Adrenal gland (tissue), 12 donors: ENCODE results near the gene LAT. TPM values are rescaled to one million over a fixed set of nuclear protein-coding genes. Genes with fewer than 3 reads are reported as not detected.

Experiments used
- DNase-seq, 7 donors: peaks; one replicate each; pipeline ENCODE4 v3.0.0-alpha.2; 2019 to 2020
- H3K27ac ChIP-seq, 5 donors: fragments of 200-600 bp; sonication (generic) in 4 of 5; 1 replicate in 3 of 5; 2 replicates in 2 of 5; pipeline versions ENCODE4 v1.5.1 to v1.8.0; 2016 to 2020; ENCODE audit warnings: mild to moderate bottlenecking in 1 of 5
- H3K27me3 ChIP-seq: fragments of 200-600 bp; 2 replicates; pipeline ENCODE4 v1.8.0; 2021
- H3K36me3 ChIP-seq, 2 donors: fragments of 200-600 bp; replicated peaks in 1 of 2; 1 replicate in 1 of 2; 2 replicates in 1 of 2; pipeline versions ENCODE4 v1.5.1 to v1.8.0; 2018 to 2022
- H3K4me1 ChIP-seq, 2 donors: fragments of 200-600 bp; replicated peaks in 1 of 2; 1 replicate in 1 of 2; 2 replicates in 1 of 2; pipeline versions ENCODE4 v1.5.1 to v1.8.0; 2018 to 2021
- H3K4me3 ChIP-seq, 4 donors: fragments of 200-600 bp; sonication (generic) in 3 of 4; one replicate each; pipeline ENCODE4 v1.5.1; 2016 to 2018
- H3K9me3 ChIP-seq, 3 donors: fragments of 200-600 bp; sonication (generic) in 1 of 3; replicated peaks in 1 of 3; 1 replicate in 2 of 3; 2 replicates in 1 of 3; pipeline versions ENCODE4 v1.5.1 to v1.8.0; 2016 to 2021
- CTCF ChIP-seq, 6 experiments: fragments of 450-650 bp in 4 of 6; fragments of 200-600 bp in 2 of 6; sonication (generic) in 1 of 6; IDR thresholded peaks; 1 replicate in 5 of 6; 2 replicates in 1 of 6; pipeline versions ENCODE4 v1.5.1 to v1.8.0; 2016 to 2021; ENCODE audit warnings: antibody characterized with exemption in 6 of 6, mild to moderate bottlenecking in 2 of 6, moderate library complexity in 1 of 6
- POLR2A ChIP-seq, 2 donors: fragments of 450-650 bp; IDR thresholded peaks; one replicate each; pipeline ENCODE4 v1.6.1; 2017; ENCODE audit warnings: antibody characterized with exemption in 2 of 2, mild to moderate bottlenecking in 2 of 2, moderate library complexity in 1 of 2
- WGBS, 4 donors: extraction: QIAGEN DNeasy Blood & Tissue Kit in 2 of 4; methylation state at CpG; one replicate each; pipeline versions ENCODE4 v1.1.5 to v1.1.7; 2013 to 2017; 5-methylcytosine and 5-hydroxymethylcytosine counted together
- intact Hi-C, 2 donors: fragments of 100-400 bp; cut with DNase I; formaldehyde crosslinking; loops; one replicate each; pipeline versions ENCODE4 v1.14.1 to v1.15.0; 2022 to 2023
- polyA plus RNA-seq, 3 donors: library from polyadenylated mRNA; stranded (reverse); fragments of 200-250 nt in 2 of 3; fragments of 350-450 nt in 1 of 3; fragmentation: Illumina TruSeq in 1 of 3; extraction: RNeasy Lipid Tissue Mini Kit (QIAGEN cat#74804) in 1 of 3; gene quantifications; one replicate each; pipeline ENCODE4 v1.2.3, GENCODE V29; 2013 to 2014
- total RNA-seq, 9 donors: library from RNA; depleted of rRNA in 4 of 9; stranded (reverse); fragments of >200 nt in 4 of 9; fragments of 120-200 nt in 1 of 9; fragmentation: NEBNext Ultra II Directional in 1 of 9; extraction: Animal tissue kit (Norgen Biotek cat#: 25700) in 1 of 9; gene quantifications; one replicate each; pipeline versions ENCODE4 v1.1.0 to v1.2.4, GENCODE V29; 2013 to 2023
- donor health status: healthy with polysubstance abuse.
- donor health status: Bipolar disorder and iron deficiency.
- donor health status: DM: yes; HTN: yes; CAD: no.
- donor health status: DM: no; HTN: no; CAD: no.
- donor health status: DM: no; HTN: no; CAD: no.
- donor health status: DM: yes; HTN: yes; CAD: no.

The LAT gene
- total and polyA plus RNA-seq, 12 donors: 0.42 to 50.5 (median 1.8) TPM; not detected in 1

- Histone ChIP-seq H3K9me3 (no peaks in the 10 kb centered on the region), H3K27ac (no peak overlapping the region), H3K4me1 (no peaks in the 10 kb centered on the region), H3K36me3 (no peaks in the 10 kb centered on the region), H3K4me3 (no peak overlapping the region), H3K27me3 (no peaks in the 10 kb centered on the region)
- intact Hi-C loops: no loop called here
- no peak for TF ChIP-seq CTCF (IDR thresholded peaks at IDR 0.05)
- no peak for TF ChIP-seq POLR2A (IDR thresholded peaks at IDR 0.05)
- 82 to 87% (median 86%) methylated on average over 3 of the region's 3 CpGs for WGBS, 4 donors
- DNase-seq: no peak
Observed at GRCh38 chr16:29014561-29015069, 29.8 kb downstream of the LAT start.

- Histone ChIP-seq H3K27ac (no peak overlapping the region), H3K27me3 (peaks cover 7% of the 10 kb centered on the region), H3K36me3 (no peaks in the 10 kb centered on the region), H3K9me3 (no peaks in the 10 kb centered on the region), H3K4me1 (no peaks in the 10 kb centered on the region), H3K4me3 (no peak overlapping the region)
- TF ChIP-seq POLR2A (IDR thresholded peaks at IDR 0.05) (no peak), CTCF (IDR thresholded peaks at IDR 0.05) (no peak)
- intact Hi-C loops: no loop called here
- DNase-seq: no peak
- 82 to 88% (median 84%) methylated on average over 5 of the region's 5 CpGs for WGBS, 4 donors
Observed at GRCh38 chr16:29022196-29022595, 37.3 kb downstream of the LAT start.

GRCh38 chr16:29023279-29024277, 38.7 kb downstream of the LAT start:
- intact Hi-C loops: no loop called here

More at GRCh38 chr16:29023279-29024277, 38.7 kb downstream of the LAT start:
- no peak overlapping the region for H3K27ac ChIP-seq
- no peak for DNase-seq
- H3K4me1 ChIP-seq: no peaks in the 10 kb centered on the region
- H3K36me3 ChIP-seq: no peaks in the 10 kb centered on the region
- no peak overlapping the region for H3K4me3 ChIP-seq
- H3K9me3 ChIP-seq: no peaks in the 10 kb centered on the region
- peaks cover 7% of the 10 kb centered on the region for H3K27me3 ChIP-seq
- WGBS, 4 donors: 65 to 75% (median 69%) methylated on average over 6 to 15 of the region's 15 CpGs
- TF ChIP-seq POLR2A (IDR thresholded peaks at IDR 0.05) (no peak), CTCF (IDR thresholded peaks at IDR 0.05) (no peak)
